AG09319 (cell line): Measurements from ENCODE around the gene TMEM97.

Source experiments
- DNase-seq: peaks from one replicate; pipeline ENCODE4 v3.0.0-alpha.2; 2010; ENCODE audit warnings: low read depth; ENCODE audit errors: extremely low read depth
- TF ChIP-seq, protein P1 (sequence below): IDR thresholded peaks from 2 replicates; pipeline ENCODE4 v1.5.1; 2011; ENCODE audit warnings: low read depth, mild to moderate bottlenecking, inconsistent platforms, low read length, moderate library complexity

TMEM97 gene

DNA sequence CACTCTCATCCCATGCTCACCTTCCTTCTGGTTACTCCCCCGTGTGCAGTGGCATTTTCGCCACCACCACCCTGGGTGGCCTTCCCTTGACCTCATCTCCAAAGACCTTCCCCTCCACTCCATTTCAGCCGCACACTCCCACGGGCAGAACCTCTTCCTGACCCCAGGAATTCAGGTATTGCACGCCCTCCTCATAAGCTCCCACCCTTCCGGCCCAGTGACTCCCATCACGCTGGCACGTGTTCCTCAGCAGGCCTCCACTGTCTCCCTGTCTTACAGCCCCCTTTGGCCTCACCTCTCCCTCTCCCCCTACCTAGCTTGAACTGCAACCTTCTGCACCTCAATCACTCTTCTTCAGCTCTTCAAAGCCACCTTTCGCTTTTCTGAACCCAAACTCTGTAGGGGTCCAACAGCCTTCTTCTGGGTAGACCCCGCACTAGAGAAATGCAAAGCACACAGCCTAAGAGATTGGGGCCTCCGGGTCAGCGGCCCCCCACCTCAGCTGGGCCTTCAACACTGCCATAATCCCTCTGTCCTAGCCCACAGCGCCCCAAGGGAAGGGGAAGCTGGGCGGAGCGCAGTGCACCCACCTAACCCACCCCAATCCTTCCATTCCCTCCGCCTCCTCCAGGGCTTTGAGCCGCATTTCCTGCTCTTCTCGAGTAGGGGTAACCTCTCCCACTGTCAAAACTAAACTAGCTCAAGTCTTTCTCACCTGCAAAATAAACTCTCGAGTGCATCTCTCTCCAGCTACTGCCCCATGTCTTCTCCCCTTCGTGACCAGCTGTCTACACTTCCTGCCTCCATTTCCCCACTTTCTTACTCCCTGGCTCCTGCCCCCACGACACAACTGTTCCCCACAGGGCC lies 1.7 kb upstream of the TMEM97 start:
- TF ChIP-seq, protein P1, sequence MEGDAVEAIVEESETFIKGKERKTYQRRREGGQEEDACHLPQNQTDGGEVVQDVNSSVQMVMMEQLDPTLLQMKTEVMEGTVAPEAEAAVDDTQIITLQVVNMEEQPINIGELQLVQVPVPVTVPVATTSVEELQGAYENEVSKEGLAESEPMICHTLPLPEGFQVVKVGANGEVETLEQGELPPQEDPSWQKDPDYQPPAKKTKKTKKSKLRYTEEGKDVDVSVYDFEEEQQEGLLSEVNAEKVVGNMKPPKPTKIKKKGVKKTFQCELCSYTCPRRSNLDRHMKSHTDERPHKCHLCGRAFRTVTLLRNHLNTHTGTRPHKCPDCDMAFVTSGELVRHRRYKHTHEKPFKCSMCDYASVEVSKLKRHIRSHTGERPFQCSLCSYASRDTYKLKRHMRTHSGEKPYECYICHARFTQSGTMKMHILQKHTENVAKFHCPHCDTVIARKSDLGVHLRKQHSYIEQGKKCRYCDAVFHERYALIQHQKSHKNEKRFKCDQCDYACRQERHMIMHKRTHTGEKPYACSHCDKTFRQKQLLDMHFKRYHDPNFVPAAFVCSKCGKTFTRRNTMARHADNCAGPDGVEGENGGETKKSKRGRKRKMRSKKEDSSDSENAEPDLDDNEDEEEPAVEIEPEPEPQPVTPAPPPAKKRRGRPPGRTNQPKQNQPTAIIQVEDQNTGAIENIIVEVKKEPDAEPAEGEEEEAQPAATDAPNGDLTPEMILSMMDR: no peak
- DNase-seq: no peak

DNA sequence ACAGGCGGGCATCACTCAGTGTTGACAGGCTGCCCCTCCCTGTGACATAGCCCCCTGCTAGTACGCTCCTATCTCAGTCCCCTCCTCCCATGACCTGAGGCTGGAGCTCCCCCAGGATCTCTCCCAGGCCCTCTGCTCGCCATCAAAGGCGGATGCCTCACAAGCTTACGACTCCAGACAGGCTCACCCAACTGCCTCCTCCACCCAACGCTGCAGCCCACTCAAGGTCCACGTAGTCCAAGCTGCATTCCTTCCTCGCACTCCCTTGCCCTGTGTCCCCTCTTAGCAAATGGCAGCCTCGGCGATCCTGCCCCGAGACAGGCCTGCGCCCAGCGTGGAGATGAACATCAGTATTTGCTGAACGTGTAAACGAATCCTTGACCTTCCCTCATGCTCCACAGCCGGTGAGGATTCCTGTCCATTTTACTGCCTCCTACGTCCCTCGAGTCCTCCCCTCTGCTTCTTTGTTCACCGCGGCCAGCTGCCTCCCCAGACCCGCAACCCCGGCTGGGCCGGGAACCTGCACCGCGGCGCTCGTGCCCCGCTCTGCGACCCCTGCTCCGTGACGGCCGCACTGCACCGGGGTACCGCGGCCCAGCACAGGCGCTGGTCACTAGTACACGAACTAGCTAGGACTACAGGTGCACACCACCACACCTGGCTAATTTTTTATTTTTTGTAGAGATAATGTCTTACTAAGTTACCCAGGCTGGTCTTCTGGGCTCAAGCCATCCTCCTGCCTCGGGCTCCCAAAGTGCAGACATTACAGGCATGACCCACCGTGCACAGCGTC lies 838 bp upstream of the TMEM97 start:
- no peak for DNase-seq
- TF ChIP-seq, protein P1: no peak

DNA sequence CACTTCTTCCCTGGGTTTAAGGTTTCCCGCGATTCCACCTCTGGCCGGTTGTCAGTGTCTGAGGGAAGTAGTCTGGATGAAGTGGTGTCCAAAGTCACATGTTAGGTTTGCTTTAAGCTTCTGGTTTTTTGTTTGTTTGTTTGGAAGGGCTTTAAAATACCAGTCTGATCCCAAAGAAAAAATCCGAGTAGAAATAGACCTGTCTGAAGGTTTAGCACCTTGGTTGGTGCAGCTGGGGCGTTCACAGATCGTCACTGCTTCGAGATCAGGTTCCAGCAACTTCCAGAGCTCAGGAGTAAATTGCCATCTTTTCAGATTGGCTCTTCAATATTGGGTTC lies 567 bp downstream of the TMEM97 start:
- no peak for DNase-seq
- TF ChIP-seq, protein P1: no peak

DNA sequence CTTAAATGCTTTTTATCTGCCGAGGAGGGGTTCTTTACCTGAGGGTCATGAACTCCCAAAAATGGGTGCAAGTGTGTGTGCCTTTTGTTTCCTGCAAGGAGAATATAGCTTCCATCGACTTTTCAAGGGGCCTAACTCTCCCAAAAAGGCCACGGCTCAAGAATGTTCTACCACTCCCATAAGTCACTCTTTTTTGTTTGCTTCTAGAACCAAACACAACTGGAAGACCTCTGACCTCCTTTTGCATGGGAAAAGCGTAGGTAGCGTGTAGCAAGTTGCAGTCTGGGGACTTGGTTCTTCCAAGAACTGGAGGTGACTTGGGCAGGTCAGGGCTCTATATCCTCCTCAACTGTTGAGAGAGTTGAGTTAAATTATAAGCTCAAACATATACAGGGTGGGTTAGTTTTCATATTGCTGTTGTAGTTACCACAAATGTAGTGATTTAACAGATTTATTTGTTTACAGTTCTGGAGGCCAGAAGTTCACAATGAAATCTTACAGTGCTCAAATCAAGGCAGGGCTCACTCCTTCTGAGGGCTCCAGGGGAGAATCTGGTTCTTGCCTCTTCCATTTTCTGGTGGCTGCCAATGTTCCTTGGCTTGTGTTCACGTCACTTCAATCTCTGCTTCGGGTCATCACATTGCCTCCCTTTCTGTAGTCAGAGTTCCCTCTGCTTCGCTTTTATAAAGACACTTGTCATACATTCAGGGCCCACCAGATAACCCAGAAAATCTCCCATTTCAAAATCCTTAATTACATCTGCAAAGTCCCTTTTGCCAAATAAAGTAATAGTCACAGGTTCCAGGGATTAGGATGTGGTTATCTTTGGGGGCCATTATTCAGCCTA lies 1.4 kb downstream of the TMEM97 start:
- DNase-seq: no peak
- TF ChIP-seq, protein P1: no peak

DNA sequence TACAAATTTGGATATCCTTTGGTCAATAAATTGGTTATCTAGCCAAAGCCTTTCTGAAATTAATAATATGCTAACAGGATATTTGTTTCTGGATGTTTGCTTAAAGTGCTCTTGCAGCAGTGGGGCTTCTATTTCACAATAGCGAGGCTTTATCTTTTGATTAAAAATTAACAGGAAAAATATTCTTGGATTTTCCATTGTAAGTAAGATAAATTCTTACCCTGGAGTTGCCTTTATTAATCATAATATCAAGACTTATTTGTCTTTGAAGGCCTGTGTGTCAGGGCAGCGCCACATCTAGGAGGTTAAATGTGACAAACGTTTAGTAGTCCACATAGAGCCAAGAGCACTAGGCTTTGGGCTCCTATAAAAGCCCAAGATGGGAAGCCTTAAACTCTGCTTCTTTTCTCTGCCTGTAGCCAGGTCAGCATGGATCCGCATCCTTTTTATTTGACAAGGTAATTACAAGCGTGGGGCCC lies 5.3 kb downstream of the TMEM97 start:
- TF ChIP-seq, protein P1: no peak

DNA sequence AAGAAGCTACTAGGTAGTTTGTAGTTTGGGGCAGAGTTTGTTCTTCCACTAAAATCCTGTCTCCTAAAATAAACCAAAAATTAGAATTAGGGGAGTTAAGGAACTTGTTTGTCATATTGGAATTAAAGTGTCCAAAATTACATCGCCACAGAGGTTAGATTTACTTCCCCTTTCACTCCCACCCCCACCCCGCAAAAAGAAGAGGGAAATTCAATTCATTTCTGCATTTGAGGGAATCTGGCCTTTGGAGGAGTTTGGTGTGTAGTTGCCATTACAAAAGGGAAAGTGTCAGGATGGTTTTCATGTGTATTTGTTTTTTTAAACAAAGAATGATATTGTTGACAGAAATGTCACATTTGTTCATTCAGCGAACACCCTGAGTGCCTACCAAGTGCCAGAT lies 5.8 kb downstream of the TMEM97 start:
- TF ChIP-seq, protein P1: no peak
- DNase-seq: no peak

More for the DNA sequence above, 5.3 kb downstream of the TMEM97 start:
- DNase-seq: no peak
